HUES48 (cell line): ENCODE results near the gene LRGUK.

Experiments used
- H3K27ac ChIP-seq: one replicate; pipeline ENCODE4 v1.7.0; 2013; ENCODE audit warnings: low read depth, low read length, inconsistent platforms
- H3K27me3 ChIP-seq: 2 replicates; pipeline ENCODE4 v1.6.1; 2013; ENCODE audit warnings: mild to moderate bottlenecking, low read length; ENCODE audit not compliant: control insufficient read depth, insufficient read depth
- H3K36me3 ChIP-seq: 2 replicates; pipeline ENCODE4 v1.6.1; 2013; ENCODE audit warnings: low read length; ENCODE audit not compliant: control insufficient read depth, insufficient read depth
- H3K4me1 ChIP-seq: 2 replicates; pipeline ENCODE4 v1.6.1; 2013; ENCODE audit warnings: mild to moderate bottlenecking, low read length; ENCODE audit not compliant: control insufficient read depth, insufficient read depth
- H3K4me3 ChIP-seq: 2 replicates; pipeline ENCODE4 v1.5.1; 2013; ENCODE audit warnings: mild to moderate bottlenecking, low read depth, low read length
- H3K9ac ChIP-seq: 2 replicates; pipeline ENCODE4 v1.6.1; 2013; ENCODE audit warnings: mild to moderate bottlenecking, low read depth, low read length, moderate library complexity
- H3K9me3 ChIP-seq: 2 replicates; pipeline ENCODE4 v1.6.1; 2013; ENCODE audit warnings: low read length; ENCODE audit not compliant: control insufficient read depth, insufficient read depth

LRGUK gene

GRCh38 chr7:134165252-134165651 lies 38.1 kb downstream of the LRGUK start:
- H3K36me3 ChIP-seq, result no peaks in the 10 kb centered on the region
- H3K4me1 ChIP-seq, result no peaks in the 10 kb centered on the region
- H3K9me3 ChIP-seq, result no peaks in the 10 kb centered on the region
- H3K27me3 ChIP-seq, result no peaks in the 10 kb centered on the region
- H3K27ac ChIP-seq, result no peak overlapping the region
- H3K9ac ChIP-seq, result no peak overlapping the region
- H3K4me3 ChIP-seq, result no peak overlapping the region

GRCh38 chr7:134167250-134167649 lies 40.1 kb downstream of the LRGUK start:
- Histone ChIP-seq H3K4me1 (no peaks in the 10 kb centered on the region), H3K27me3 (no peaks in the 10 kb centered on the region), H3K36me3 (no peaks in the 10 kb centered on the region), H3K9me3 (no peaks in the 10 kb centered on the region), H3K4me3 (no peak overlapping the region), H3K27ac (no peak overlapping the region), H3K9ac (no peak overlapping the region)

DNA sequence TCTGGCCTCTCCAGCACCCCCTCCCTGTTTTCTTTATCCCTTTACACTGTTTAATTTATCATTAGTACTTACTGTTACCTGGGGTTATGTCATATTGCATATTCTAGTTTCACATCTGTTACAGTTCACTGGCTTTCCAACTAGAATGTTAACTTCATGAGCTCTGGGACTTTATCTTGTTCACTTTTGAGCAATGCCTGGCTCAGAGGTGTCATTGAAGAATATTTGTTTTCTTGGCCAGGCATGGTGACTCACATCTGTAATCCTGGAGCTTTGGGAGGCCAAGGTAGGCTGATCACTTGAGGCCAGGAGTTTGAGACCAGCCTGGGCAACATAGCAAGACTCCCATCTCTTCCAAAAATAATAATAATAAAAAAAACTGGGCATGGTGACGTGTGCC lies 40.7 kb downstream of the LRGUK start:
- no peak overlapping the region for H3K27ac ChIP-seq
- no peak overlapping the region for H3K9ac ChIP-seq
- no peaks in the 10 kb centered on the region for H3K27me3 ChIP-seq
- H3K4me3 ChIP-seq, result no peak overlapping the region
- no peaks in the 10 kb centered on the region for H3K4me1 ChIP-seq
- H3K36me3 ChIP-seq, result no peaks in the 10 kb centered on the region
- H3K9me3 ChIP-seq, result no peaks in the 10 kb centered on the region

DNA sequence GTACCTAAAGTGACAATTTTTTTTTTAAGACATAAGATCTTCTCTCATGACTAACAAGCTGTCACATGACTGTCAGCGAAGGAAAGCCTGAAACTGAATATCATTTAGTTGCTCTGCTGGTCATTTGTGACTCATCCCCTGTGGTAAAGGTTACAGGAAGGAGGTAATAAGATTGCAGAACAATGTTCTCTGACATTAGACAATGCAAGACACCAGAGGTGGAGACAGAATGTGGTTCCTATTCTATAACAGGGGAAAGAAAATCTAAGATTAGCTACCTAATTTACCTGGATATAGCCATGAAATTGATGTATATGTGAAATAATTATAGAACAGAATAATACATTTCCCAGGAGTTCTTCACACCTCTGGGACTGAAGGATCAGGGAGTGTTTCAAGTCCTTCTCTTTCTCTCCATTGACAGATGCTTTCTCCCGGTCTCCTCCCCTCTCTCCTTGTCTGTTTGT lies 47.7 kb downstream of the LRGUK start:
- Histone ChIP-seq H3K27me3 (no peaks in the 10 kb centered on the region), H3K9ac (no peak overlapping the region), H3K9me3 (no peaks in the 10 kb centered on the region), H3K27ac (no peak overlapping the region), H3K4me3 (no peak overlapping the region), H3K36me3 (no peaks in the 10 kb centered on the region), H3K4me1 (no peaks in the 10 kb centered on the region)

GRCh38 chr7:134175334-134176036 lies 48.3 kb downstream of the LRGUK start:
- Histone ChIP-seq H3K27ac (no peak overlapping the region), H3K4me3 (no peak overlapping the region), H3K4me1 (no peaks in the 10 kb centered on the region), H3K36me3 (no peaks in the 10 kb centered on the region), H3K27me3 (no peaks in the 10 kb centered on the region), H3K9me3 (no peaks in the 10 kb centered on the region), H3K9ac (no peak overlapping the region)

GRCh38 chr7:134176037-134176350 lies 48.9 kb downstream of the LRGUK start:
- no peaks in the 10 kb centered on the region for H3K4me1 ChIP-seq
- H3K36me3 ChIP-seq, result no peaks in the 10 kb centered on the region
- H3K9ac ChIP-seq, result no peak overlapping the region
- no peaks in the 10 kb centered on the region for H3K9me3 ChIP-seq
- H3K4me3 ChIP-seq, result no peak overlapping the region
- no peaks in the 10 kb centered on the region for H3K27me3 ChIP-seq
- no peak overlapping the region for H3K27ac ChIP-seq

GRCh38 chr7:134179036-134180011 lies 52.2 kb downstream of the LRGUK start:
- Histone ChIP-seq H3K9me3 (no peaks in the 10 kb centered on the region), H3K4me1 (no peaks in the 10 kb centered on the region), H3K27me3 (no peaks in the 10 kb centered on the region), H3K4me3 (no peak overlapping the region), H3K9ac (no peak overlapping the region), H3K27ac (no peak overlapping the region), H3K36me3 (no peaks in the 10 kb centered on the region)

- Histone ChIP-seq H3K9ac (no peak overlapping the region), H3K9me3 (no peaks in the 10 kb centered on the region), H3K36me3 (no peaks in the 10 kb centered on the region), H3K4me1 (no peaks in the 10 kb centered on the region), H3K27ac (no peak overlapping the region), H3K4me3 (no peak overlapping the region), H3K27me3 (no peaks in the 10 kb centered on the region)
These were observed 53.2 kb downstream of the LRGUK start for GRCh38 chr7:134180376-134180775.

DNA sequence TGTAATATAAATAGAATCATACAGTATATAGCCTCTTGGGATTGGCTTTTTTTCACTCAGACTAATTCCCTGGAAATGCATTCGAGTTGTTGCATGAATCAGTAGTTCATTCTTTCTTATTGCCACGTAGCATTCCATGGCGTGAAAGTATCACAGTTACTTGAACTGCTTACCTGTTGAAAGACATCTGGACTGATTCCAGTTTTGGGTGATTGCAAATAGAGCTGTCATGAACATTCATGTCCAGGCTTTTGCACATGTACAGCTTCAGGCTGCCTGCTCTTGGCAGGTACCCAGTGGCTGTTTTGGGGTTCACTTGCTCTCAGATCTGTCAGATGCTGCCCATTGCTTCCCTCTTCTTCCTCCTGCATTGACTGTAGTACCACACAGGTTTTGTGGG lies 54.9 kb downstream of the LRGUK start:
- H3K27me3 ChIP-seq, result no peaks in the 10 kb centered on the region
- no peak overlapping the region for H3K4me3 ChIP-seq
- no peak overlapping the region for H3K9ac ChIP-seq
- no peaks in the 10 kb centered on the region for H3K9me3 ChIP-seq
- H3K4me1 ChIP-seq, result no peaks in the 10 kb centered on the region
- no peaks in the 10 kb centered on the region for H3K36me3 ChIP-seq
- H3K27ac ChIP-seq, result no peak overlapping the region

DNA sequence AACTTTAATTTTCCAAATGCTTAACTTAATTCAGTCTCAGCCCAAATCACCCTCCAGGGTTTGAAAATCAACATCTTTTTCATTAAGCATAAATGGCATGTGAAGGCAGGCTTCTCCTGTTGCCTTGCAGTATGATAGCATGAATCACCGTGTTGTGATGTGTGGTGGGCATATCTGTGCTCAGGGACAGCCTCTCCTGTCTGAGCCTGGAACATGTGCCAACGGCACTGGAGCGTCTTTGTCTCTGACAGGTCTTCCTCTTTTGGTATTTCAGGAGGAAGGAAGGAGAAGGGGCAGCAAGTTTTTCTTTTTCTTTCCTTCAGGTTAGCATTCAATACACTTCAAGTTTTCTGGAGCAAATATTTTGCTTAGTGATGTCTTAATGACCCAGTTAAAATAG lies 57.6 kb downstream of the LRGUK start:
- Histone ChIP-seq H3K36me3 (no peaks in the 10 kb centered on the region), H3K27me3 (no peaks in the 10 kb centered on the region), H3K9me3 (no peaks in the 10 kb centered on the region), H3K27ac (no peak overlapping the region), H3K4me3 (no peak overlapping the region), H3K9ac (no peak overlapping the region), H3K4me1 (peaks cover 15% of the 10 kb centered on the region)

DNA sequence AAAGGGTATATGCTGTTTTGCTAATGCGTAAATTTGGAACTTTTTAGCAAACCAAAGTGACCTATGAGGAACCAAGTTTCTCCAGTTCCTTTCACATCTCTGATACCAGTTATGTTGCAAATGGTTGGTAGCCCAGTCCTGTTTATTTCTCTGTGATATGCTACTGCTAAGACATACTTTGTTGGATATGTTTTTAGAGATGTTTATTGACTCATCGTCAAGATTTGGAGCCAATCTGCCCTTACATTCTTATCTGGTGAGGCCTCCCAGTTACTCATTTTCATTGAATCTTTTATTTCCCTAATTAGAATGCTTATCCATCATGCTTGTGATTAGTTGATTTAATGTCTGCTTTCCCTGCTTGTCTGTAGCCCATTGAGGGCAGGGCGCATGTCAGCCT lies 58.9 kb downstream of the LRGUK start:
- Histone ChIP-seq H3K9me3 (no peaks in the 10 kb centered on the region), H3K27ac (no peak overlapping the region), H3K9ac (no peak overlapping the region), H3K36me3 (no peaks in the 10 kb centered on the region), H3K4me1 (peaks cover 16% of the 10 kb centered on the region), H3K4me3 (no peak overlapping the region), H3K27me3 (no peaks in the 10 kb centered on the region)
